Measurements from ENCODE around the gene SLCO4A1.

SLCO4A1 gene, protein sequence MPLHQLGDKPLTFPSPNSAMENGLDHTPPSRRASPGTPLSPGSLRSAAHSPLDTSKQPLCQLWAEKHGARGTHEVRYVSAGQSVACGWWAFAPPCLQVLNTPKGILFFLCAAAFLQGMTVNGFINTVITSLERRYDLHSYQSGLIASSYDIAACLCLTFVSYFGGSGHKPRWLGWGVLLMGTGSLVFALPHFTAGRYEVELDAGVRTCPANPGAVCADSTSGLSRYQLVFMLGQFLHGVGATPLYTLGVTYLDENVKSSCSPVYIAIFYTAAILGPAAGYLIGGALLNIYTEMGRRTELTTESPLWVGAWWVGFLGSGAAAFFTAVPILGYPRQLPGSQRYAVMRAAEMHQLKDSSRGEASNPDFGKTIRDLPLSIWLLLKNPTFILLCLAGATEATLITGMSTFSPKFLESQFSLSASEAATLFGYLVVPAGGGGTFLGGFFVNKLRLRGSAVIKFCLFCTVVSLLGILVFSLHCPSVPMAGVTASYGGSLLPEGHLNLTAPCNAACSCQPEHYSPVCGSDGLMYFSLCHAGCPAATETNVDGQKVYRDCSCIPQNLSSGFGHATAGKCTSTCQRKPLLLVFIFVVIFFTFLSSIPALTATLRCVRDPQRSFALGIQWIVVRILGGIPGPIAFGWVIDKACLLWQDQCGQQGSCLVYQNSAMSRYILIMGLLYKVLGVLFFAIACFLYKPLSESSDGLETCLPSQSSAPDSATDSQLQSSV

DNA sequence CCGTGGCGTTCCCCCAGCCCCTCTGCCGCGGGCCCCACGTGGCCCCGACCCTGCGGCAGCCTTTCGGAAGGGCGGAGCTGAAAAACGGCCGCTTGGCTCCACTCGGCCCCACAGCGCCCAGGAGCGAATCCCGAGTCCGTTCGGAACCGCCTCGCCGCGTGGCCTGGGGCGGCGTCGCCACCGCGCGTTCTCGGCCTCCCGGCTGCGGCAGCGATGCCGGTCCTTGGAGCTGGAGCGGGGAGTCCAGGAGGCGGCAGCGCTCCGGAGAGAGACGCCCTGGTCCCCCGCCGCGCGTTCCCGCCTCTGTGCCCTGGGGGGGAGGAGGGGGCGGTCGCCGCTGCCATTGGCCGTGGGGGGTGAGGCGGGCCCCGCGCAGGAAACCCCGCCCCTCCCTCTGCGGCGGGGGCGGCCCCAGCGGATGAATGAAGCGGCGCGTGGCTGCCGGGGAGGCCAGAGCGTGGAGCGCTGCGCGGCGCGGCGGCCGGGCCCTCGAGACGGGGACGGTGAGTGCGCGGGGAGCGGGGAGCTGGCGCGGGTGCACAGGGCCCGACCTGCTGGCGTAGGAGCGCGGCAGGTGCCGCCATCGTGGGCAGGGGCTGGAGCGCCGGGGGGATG is at the start of gene SLCO4A1:
SLCO4A1 (plus strand) TSS at position 453 of the 615 bp plus-strand sequence. CDS start 13,952 bp downstream, outside the sequence.
- in situ Hi-C loops (cut with MboI; ENCODE audit: low sequenced_read_pairs), result no loop called here

DNA sequence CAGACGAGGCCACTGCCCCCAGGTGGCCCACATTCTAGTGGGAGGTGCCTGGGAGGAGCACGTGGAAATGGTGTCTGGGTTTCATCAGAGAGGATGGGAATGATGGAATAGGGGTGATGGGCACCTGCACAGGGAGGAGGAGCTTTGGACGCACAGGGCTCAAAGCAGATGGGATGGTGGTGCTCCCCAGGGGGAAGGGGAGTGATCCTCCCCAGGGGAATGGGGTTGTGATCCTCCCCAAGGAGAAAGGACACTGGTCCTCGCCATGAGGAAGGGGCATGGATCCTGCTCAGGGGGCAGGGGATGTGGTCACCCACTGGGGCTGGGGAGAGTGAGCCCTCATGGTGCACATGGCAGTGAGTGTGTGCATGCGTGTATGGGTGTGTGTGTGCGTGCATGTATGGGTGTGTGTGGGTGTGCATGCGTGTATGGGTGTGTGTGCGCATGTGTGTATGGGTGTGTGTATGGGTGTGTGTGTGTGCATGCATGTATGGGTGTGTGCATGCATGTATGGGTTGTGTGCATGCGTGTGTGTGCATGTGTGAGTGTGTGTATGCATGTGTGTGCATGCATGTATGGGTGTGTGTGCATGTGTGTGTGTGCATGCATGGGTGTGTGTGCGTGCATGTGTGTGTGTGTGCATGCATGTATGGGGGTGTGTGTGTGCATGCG is 49.7 kb upstream of the SLCO4A1 start:
- in situ Hi-C loops (cut with MboI; ENCODE audit: low sequenced_read_pairs), result no loop called here

DNA sequence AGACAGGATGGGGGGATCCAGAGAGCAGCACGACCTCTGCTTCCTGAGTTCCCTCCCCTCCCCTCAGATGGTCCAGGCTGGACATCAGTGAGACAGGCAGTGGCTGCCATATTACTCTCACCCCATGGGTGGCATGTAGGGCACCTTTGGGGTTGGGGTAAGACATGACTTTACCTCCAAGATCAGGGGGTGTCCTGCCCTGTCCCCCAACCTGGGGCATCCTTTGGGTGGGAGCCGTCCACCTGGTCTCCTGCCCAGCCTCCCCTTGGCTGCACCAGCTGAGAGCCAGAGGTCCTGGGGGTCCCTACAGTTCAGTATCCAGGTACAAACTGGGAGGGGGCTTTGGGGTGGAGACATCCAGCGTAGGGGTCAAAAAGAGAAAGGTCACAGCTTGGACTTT is 48.7 kb upstream of the SLCO4A1 start:
- in situ Hi-C loops (cut with MboI; ENCODE audit: low sequenced_read_pairs), result no loop called here

DNA sequence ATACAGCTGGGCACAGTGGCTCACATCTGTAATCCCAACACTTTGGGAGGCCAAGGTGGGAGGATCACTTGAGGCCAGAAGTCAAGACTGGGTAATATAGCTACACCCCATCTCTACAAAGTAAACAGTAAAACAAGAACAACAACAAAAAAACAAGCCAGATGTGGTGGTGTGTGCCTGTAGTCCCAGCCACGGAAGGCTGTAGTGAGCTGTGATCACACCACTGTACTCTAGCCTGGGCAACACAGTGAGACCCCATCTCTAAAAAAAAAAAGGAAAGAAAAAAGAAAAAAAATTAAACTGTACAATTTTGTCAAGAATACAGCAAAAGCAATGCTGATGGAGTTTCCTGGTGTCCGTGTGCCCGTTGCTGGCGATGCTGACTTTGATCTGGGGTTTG is 47.2 kb upstream of the SLCO4A1 start:
- in situ Hi-C loops (cut with MboI; ENCODE audit: low sequenced_read_pairs), result no loop called here

DNA sequence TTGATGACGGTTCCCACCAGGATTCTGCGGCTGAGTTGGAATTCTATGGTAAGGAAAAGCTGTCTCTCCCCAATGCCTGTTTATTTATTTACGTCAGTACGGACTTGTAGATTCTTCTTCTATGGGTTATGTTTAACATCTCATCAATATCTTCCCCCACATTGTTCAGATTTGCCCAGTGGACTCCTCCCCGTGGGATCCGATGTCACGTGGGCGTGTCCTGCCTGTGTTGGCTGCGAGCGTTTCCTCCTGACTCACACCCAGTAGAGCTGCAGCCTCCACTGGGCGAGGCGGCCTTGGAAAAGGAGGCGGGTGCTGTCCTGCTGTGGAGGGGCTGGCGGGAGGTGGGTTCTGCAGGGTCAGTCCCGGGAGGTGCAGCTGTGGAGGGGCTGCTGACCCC is 46.8 kb upstream of the SLCO4A1 start:
- in situ Hi-C loops (cut with MboI; ENCODE audit: low sequenced_read_pairs), result no loop called here

DNA sequence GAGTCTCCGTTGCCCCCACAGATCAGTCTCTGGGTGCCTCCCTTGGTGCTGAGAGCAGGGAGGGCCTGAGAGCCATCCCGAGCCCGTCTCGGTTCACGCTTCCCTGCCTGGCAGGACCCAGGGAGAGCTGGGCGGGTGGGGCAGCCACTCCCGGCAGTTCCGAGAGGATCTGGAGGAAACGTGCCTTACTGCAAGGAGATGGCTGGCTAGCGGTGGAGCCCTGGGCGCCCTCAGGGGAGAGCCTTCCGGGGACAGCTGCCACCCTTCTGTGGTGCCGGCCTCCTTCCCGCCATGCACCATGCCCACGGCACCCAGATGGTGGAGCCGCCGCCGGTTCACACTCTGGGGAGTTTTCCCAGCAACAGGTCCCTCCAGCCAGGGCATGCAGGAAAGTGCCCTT is 45.8 kb upstream of the SLCO4A1 start:
- in situ Hi-C loops (cut with MboI; ENCODE audit: low sequenced_read_pairs), result no loop called here

DNA sequence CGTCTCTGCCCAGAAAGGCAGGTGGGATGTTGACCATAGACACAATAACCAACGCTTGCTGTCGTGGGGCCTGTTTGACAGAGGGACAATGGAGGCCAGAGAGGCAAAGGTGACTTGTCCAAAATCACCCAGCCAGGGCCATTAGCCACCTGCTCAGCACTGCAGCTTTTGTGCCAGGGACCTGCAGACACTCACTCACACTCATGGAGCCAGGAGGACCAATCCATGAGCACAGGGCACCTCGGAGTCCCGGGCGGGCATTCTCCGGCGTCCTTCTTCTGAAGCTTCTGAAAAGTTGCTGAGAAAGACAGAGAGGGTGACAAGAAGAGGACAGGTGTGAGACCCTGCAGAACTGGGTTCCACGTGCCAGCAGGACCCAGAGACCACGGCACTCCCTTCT is 45.4 kb upstream of the SLCO4A1 start:
- in situ Hi-C loops (cut with MboI; ENCODE audit: low sequenced_read_pairs), result no loop called here

DNA sequence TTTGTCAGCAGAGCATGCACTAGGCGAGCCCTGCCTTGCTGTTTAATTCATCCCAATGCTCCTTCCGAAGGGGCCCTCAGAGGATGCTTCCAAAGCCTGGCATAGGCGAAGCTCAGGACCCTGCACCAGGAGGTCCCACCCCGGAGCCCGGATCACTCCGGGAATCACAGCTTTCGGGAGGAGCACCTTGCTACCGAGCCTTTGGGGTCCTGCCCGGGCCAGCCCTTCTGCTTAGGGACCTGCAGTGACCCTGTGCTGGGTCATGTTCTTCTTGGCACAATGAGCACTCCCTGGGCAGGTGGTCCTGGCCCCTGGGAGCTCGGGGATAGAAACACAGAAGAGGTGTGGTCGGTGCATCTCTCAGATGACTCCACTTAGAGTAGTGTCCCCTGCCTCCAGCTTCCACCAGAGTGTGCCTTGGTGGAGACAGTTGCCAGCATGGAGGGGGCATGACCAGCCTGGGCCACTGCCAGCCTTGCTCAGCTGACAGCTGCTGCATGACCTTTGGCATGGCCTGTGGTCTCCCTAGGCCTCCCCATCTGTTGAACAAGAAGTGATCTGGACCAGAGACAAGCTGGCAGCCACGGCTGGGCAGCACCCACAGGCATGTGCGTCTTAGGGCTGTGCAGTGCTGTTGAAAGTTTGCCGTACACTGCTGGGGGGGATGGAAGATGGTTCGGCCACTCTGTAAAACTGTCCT is 44.7 kb upstream of the SLCO4A1 start:
- in situ Hi-C loops (cut with MboI; ENCODE audit: low sequenced_read_pairs), result no loop called here

DNA sequence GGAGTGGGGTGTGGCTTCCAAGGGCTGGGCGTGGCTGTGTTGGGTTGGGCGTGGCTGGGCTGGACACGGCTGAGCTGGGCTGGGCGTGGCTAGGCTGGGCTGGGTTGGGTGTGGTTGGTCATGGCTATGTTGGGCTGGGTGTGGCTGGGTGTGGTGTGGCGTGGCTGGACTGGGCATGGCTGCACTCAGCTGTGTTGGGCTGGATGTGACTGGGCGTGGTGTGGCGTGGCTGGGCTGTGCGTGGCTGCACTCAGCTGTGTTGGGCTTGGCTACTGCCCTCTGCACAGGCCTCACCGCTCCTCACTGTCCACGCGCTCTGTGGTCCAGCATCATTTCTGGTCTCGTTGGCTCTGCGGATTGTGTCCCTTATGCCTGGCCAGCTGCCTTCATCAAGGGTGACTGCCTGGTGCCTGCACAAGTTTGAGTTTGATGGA is 43.5 kb upstream of the SLCO4A1 start:
- in situ Hi-C loops (cut with MboI; ENCODE audit: low sequenced_read_pairs), result no loop called here

DNA sequence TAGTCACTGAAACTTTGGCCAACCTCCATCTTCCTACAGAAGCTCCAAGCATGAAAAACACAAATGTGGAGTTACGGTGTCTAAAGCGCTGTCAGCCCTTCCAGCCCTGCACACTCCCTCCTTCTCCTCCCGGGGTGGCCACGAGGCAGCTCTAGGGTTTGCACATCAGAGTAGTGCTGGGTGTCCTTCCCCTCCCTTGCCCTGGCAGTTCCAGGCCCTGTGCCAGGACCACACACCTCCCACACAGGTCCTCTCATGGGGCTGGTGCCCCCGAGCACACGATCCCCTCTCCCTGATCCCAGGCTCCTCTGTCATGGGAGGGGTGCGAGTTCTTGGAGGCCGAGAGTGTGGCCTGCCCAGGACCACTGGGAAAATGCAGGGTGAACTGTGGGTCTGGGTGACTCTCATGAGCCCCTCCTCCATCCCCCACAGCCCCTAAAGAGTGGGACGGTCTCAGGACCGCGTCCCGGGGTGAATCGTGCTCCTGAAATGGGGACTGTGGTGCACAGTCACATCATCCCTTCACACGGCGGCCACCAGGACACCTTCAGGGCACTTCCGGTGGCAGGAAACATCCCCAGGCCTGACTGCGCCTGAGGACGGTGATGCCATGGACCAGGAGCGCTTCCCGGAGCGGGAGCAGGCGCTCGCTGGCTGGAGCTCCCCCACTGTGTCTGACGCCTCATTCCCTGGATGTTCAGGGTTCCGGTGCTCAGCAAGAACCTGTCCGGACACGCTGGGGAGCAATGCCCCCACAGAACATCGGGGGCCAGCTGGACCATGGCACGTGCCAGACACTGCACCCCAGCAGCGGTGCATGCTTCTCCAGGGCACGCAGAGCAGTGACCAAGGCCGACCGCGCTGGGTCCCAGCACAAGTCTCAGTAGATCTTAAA is 42.8 kb upstream of the SLCO4A1 start:
- in situ Hi-C loops (cut with MboI; ENCODE audit: low sequenced_read_pairs), result loop anchor here (25.0 kb wide), 1 partner anchor 87 kb away; no protein-coding TSS in a partner anchor

DNA sequence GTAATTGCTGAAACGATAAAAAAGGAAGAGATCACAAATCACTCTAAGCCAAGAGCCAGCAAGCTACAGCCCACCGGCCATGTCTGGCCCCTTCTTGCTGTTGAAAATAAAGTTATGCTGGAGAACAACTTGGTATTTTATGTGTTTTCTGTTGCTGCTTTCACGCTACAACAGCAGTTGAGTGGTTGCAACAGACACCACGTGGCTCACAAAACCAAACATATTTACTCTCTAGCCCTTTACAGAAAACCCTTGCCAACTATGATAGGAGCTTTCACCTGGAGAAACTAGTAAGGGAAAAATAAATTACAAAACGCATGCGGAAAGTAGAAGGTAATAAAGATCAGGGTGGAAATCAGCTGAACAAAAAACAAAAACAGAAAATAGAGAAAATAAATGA is 41.1 kb upstream of the SLCO4A1 start:
- in situ Hi-C loops (cut with MboI; ENCODE audit: low sequenced_read_pairs), result loop anchor here (25.0 kb wide), 1 partner anchor 89 kb away; no protein-coding TSS in a partner anchor

DNA sequence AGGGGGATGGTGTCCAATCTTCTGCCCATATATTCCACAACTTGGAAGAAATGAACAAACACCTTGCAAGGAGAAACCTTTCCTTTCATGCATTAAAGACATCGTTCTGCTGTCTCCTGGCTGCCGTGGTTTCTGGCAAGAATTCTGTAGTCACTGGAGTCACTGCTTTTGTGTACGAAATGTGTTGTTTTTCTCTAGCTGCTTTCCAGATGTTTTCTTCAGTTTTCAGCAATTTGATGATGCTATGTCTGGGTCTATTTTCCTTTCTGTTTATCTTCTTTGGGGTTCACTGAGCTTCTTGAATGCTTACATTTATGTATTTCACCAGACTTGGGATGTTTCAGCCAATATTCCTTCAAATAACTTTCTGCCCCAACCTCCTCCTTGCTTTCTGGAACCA is 40.6 kb upstream of the SLCO4A1 start:
- in situ Hi-C loops (cut with MboI; ENCODE audit: low sequenced_read_pairs), result loop anchor here (25.0 kb wide), 1 partner anchor 89 kb away; no protein-coding TSS in a partner anchor

DNA sequence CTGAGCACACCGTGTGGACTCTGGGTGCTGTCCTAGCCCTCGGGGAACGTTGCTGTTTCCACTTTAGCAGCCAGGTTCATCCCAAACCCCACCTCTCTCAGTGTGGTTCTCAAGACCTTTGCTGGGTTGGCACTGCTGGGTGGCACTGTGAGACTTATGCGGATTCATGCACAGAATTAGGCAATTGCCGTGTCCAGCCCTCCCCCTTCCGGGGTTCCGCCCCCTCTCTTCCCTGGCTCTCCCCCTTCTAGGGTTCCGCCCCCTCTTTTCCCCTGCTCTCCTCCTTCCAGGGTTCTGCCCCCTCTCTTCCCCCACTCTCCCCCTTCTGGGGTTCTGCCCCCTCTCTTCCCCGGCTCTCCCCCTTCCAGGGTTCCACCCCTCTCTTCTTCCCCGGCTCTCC is 39.8 kb upstream of the SLCO4A1 start:
- in situ Hi-C loops (cut with MboI; ENCODE audit: low sequenced_read_pairs), result loop anchor here (25.0 kb wide), 1 partner anchor 90 kb away; no protein-coding TSS in a partner anchor

DNA sequence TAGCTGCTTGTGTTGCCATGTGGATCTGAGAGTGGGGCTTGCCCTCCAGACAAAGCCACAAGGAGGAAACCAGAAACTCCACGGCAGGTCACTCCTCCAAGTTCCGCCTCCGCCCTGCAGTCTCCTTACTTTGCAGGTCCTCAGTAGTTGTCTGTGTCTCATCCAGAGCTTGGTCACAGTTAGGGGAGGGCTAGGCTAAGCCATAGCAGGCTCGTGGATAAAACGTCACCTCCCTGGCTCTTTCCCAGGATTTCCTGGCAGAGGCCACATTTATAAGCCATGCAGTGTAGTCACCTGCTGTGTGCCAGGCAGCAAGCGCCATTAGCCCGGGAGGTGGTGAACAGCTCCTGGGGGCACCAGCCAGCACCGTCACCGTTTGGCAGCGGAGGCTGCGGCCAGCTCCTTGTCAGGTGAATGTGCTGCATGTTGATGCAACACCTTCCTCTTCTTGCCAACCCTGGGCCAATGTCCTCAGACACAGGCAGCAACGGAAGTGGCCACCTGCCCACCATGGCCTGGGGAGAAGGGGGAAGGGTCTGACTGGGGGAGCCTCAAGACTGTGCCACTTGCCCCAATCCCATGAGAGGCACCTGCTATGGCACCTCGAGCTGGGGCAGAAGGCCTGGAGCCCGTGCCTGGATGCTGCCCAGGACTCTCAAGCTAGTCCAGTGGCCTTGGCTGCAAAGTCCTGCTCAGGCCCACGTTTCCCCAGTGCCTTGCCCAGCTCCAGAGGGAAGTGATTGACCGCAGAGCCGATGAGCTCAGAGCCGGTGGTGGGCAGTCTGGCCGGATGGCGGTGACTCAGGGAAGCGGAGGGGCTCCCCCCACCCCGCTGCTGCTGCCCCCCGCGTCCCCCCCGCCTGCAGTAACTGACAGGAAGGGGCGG is 39.0 kb upstream of the SLCO4A1 start:
- in situ Hi-C loops (cut with MboI; ENCODE audit: low sequenced_read_pairs), result loop anchor here (25.0 kb wide), 1 partner anchor 91 kb away; no protein-coding TSS in a partner anchor

DNA sequence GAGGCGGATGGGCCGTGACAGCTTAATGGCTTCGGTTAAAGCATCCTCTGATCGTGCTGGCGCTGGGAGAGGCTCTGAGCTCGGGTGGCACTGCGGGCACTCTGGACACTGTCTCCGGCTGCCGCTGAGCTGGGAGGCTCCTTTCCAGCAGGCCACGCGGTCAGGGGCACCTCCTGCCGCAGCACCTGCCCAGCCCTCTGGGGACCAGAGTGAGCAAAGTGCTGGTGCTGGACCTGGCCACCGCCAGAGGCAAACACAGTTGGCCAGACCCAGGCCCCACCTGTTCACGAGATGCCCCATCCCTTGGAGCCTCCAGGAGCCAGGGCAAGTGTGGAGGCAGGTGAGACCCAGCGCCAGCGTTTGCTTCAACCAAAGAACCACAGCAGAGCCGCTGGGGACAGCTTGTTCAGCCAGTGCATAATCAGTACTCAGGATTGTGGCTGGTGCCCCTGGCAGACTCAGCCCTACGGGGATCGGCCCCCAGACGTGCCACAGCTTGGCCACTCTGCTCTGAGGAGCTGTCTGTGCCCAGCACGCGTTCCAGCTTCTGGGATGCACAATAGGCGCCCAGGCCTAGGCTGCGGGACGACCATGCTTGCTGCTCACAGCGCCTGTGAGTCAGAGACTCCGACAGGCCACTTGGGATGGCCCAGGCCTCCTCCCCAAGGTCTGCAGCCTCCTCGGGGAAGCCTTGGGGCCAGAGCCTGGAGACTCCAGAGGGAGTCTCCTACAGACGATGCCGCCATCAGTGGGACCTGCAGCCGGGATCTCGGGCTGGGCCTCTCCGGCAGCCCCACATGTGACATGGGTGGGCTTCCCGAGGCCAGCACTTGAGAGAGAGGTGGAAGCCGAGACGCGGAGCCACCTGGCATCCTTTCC is 38.2 kb upstream of the SLCO4A1 start:
- in situ Hi-C loops (cut with MboI; ENCODE audit: low sequenced_read_pairs), result loop anchor here (25.0 kb wide), 1 partner anchor 92 kb away; no protein-coding TSS in a partner anchor

DNA sequence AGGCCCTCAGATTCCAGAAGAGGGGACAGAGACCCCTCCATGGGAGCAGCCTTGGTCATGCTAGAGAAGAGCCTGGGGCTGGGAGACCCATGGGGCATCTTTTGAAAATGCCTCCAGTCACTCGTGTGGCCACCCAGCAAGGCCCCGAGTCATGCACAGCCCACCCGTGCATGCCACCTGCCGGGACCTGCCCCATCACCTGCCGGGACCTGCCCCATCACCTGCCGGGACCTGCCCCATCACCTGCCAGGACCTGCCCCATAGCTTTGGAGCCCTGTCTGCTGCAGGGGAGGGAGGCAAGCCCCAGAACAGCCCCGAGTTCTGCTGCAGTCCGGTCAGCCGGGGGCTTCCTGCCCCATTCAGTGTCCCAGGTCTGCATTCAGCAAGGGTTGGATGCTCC is 37.5 kb upstream of the SLCO4A1 start:
- in situ Hi-C loops (cut with MboI; ENCODE audit: low sequenced_read_pairs), result loop anchor here (25.0 kb wide), 1 partner anchor 92 kb away; no protein-coding TSS in a partner anchor

All from HL-60/S4 treated with retinoic acid at 250 ng/mL for 4 days and 3 days (cell line).